ENCODE results near the gene HERC4.
"Not testable (repeated sequence)": the region's sequence is repeated elsewhere in the genome, so short reads cannot be mapped to it uniquely, and the experiment has no call there.

Gene HERC4

DNA sequence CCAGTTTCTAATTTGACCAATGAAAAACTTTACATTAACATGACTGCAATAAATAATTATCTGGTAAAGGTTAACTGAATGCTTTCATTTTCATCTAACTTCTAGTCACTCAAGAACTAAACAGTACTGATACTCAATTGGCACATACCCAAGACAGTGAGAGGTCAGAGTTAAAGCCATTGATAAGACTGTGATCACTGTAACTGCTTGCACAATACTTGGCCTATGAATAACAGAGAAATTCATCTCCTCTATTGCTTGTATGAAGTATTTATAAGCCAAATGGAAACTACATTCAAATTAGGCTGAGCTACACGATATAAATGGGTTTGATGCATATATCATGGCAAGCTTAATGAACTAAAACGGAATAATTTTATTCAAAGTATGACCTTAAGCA is 43.0 kb downstream of the HERC4 start:
- CTCF ChIA-PET: no interaction called here
- POLR2A ChIA-PET: interaction anchor here (0.6 kb wide), 1 partner anchor 35 kb away, joined by 3 read pairs; no protein-coding TSS in a partner anchor
- TF ChIP-seq ELF4 (IDR thresholded peaks at IDR 0.05) (no peak), FOXM1 (IDR thresholded peaks at IDR 0.05; ENCODE audit: borderline replicate concordance) (no peak), FOXA1 (IDR thresholded peaks at IDR 0.05) (no peak)
- no peak for DNase-seq (ENCODE audit: extremely low spot score)

DNA sequence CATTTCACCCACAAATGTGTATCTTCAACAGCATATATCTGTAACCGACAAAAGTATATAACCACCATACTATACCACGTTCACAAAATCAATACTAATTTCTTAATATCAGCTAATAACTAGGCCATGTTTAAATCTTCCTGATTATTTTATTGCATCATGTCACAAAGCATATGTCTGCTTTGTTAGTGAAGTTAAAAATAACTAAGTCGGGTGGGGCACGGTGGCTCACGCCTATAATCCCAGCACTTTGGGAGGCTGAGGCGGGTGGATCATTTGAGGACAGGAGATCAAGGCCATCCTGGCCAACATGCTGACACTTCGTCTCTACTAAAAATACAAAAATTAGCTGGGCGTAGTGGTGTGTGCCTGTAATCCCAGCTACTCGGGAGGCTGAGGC is 47.7 kb downstream of the HERC4 start:
- POLR2A ChIA-PET: no interaction called here
- CTCF ChIA-PET: no interaction called here
- no peak for DNase-seq (ENCODE audit: extremely low spot score)
- TF ChIP-seq LEF1 (IDR thresholded peaks at IDR 0.05; ENCODE audit: borderline replicate concordance): no peak
- TF ChIP-seq HDGF (IDR thresholded peaks at IDR 0.05; ENCODE audit: borderline replicate concordance): no peak
- TF ChIP-seq TARDBP (IDR thresholded peaks at IDR 0.05): no peak
- no peak for TF ChIP-seq FOXA1 (IDR thresholded peaks at IDR 0.05)
- TF ChIP-seq CTBP1 (IDR thresholded peaks at IDR 0.05; ENCODE audit: borderline replicate concordance): no peak
- no peak for TF ChIP-seq L3MBTL2 (conservative IDR thresholded peaks at IDR 0.05)
- TF ChIP-seq SP1 (IDR thresholded peaks at IDR 0.05): no peak
- TF ChIP-seq ELF4 (IDR thresholded peaks at IDR 0.05): no peak
- TF ChIP-seq FOXM1 (IDR thresholded peaks at IDR 0.05; ENCODE audit: borderline replicate concordance): no peak
- TF ChIP-seq ARNT (IDR thresholded peaks at IDR 0.05): no peak
- TF ChIP-seq ZNF384 (IDR thresholded peaks at IDR 0.05): no peak
- TF ChIP-seq SUZ12 (IDR thresholded peaks at IDR 0.05): no peak
- TF ChIP-seq NFRKB (IDR thresholded peaks at IDR 0.05): no peak
- no peak for TF ChIP-seq BHLHE40 (IDR thresholded peaks at IDR 0.05; ENCODE audit: borderline replicate concordance)
- no peak for TF ChIP-seq FOXK2 (IDR thresholded peaks at IDR 0.05)
- TF ChIP-seq, protein P1, sequence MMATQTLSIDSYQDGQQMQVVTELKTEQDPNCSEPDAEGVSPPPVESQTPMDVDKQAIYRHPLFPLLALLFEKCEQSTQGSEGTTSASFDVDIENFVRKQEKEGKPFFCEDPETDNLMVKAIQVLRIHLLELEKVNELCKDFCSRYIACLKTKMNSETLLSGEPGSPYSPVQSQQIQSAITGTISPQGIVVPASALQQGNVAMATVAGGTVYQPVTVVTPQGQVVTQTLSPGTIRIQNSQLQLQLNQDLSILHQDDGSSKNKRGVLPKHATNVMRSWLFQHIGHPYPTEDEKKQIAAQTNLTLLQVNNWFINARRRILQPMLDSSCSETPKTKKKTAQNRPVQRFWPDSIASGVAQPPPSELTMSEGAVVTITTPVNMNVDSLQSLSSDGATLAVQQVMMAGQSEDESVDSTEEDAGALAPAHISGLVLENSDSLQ (IDR thresholded peaks at IDR 0.05): no peak

DNA sequence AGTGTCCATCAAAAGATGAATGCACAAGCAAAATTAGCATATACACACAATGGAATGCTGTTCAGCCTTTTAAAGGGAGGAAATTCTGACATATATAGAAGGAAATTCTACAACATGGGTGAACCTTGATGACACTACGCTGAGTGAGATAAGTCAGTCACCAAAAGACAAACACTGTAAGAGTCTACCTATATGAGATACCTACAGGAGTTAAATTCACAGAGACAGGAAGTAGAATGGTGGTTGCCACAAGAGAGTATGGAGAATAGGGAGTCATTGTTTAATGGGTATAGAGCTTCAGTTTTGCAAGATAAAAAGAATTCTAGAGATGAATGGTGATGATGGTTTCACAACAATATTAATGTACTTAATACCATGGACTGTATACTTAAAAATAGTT is 51.8 kb downstream of the HERC4 start:
- CTCF ChIA-PET: no interaction called here
- TF ChIP-seq CTBP1 (IDR thresholded peaks at IDR 0.05; ENCODE audit: borderline replicate concordance) (no peak), FOXM1 (IDR thresholded peaks at IDR 0.05; ENCODE audit: borderline replicate concordance) (no peak), ZNF384 (IDR thresholded peaks at IDR 0.05) (no peak), ARNT (IDR thresholded peaks at IDR 0.05) (no peak)
- no peak for DNase-seq (ENCODE audit: extremely low spot score)
- POLR2A ChIA-PET: no interaction called here

DNA sequence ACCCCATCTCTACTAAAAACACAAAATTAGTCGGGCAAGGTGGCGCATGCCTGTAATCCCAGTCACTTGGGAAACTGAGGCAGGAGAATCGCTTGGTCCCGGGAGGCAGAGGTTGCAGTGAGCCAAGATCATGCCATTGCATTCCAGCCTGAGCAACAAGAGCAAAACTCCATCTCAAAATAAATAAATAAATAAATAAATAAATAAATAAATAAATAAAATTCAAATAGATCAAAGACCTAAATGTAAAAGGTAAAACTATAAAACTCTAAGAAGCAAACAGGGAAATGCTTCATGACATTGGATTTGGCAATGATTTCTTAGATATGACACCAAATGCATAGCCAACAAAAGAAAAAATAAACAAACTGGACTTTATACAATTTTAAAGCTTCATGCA is 52.8 kb downstream of the HERC4 start:
- DNase-seq (ENCODE audit: extremely low spot score); POLR2A ChIA-PET; CTCF ChIA-PET: not testable (repeated sequence)

DNA sequence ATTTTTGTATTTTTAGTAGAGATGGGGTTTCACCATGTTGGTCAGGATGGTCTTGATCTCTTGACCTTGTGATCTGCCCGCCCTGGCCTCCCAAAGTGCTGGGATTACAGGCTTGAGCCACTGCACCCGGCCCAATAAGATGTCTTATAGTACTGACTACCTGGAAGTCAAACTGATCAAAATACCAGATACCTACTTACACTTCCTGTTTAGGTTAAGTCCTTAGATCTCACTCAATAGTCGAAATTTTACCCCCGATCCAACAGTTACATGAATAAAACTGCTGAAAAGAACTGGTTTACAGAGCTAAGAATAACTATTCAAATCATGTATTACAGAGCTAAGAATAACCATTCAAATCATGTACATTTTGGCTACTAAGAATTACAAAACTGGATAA is 58.6 kb downstream of the HERC4 start:
- CTCF ChIA-PET; POLR2A ChIA-PET; DNase-seq (ENCODE audit: extremely low spot score): not testable (repeated sequence)

DNA sequence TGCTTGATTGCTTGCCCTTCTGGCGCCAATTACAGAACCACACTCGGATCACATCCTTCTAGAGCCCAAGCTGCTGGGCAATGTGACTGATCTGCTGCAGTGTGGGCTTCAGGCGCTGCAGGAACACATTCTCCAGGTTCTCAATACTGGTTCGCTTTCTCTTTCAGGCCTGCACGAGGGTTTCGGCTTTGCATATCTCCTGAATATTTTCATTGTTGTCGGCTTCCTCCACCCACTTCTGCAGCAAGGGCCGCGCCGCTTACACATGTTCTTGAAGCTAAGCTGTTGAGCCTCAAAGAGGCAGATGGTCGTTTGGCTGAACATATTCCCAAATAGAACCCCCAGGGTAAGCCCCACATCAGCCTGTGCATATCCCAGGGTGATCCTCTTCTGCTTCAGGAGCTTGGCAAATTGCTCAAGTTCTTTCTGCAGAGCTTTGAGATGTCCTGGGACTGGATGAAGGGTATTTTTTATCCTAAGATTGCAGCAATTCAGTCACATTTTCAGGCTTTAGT is 64.6 kb downstream of the HERC4 start:
- TF ChIP-seq CTBP1 (IDR thresholded peaks at IDR 0.05; ENCODE audit: borderline replicate concordance): no peak
- CTCF ChIA-PET: no interaction called here
- no peak for DNase-seq (ENCODE audit: extremely low spot score)
- POLR2A ChIA-PET: no interaction called here

DNA sequence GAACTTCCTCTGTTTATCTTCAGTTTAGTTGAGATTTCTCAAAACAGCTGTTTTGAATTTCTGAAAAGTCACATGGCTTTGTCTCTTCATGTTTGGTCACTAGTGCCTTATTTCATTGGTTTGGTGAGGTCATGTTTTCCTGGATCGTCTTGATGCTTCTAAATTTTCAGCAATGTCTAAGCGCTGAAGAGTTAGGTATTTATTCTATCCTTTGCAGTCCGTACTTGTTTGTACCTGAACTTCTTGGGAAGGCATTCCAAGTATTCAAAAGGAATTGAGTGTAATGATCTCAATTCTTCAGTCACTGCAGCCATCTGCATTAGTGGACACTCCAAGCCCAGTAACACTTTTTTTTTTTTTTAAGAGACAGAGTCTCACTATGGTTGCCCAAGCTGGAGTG is 67.7 kb downstream of the HERC4 start:
- no peak for DNase-seq (ENCODE audit: extremely low spot score)
- TF ChIP-seq LEF1 (IDR thresholded peaks at IDR 0.05; ENCODE audit: borderline replicate concordance): no peak
- TF ChIP-seq NFRKB (IDR thresholded peaks at IDR 0.05): no peak
- TF ChIP-seq CTBP1 (IDR thresholded peaks at IDR 0.05; ENCODE audit: borderline replicate concordance): no peak
- no peak for TF ChIP-seq ELF4 (IDR thresholded peaks at IDR 0.05)
- CTCF ChIA-PET: no interaction called here
- POLR2A ChIA-PET: no interaction called here

DNA sequence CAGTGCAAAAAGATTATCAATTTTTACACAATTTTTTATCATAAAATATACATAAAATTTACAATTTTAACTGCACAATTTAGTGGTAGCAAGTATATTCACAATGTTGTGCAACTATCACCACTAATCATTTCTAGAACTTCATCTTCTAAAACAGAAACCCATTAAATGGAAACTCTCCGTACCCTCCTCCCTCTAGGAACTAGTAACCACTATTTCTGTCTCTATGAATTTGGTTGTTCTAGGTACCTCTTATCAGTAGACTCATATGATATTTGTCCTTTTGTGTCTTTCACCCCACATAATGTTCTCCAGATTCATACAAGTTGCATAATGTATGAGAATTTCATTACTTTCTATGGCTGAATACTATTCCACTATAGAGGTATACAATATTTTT is 73.5 kb downstream of the HERC4 start:
- CTCF ChIA-PET: interaction anchor here (0.6 kb wide), 2 partner anchors 82 to 225 kb away, joined by 3 read pairs; no protein-coding TSS in a partner anchor
- TF ChIP-seq BHLHE40 (IDR thresholded peaks at IDR 0.05; ENCODE audit: borderline replicate concordance) (no peak), NFRKB (IDR thresholded peaks at IDR 0.05) (no peak), ELF4 (IDR thresholded peaks at IDR 0.05) (no peak), TARDBP (IDR thresholded peaks at IDR 0.05) (no peak), FOXM1 (IDR thresholded peaks at IDR 0.05; ENCODE audit: borderline replicate concordance) (no peak), HDGF (IDR thresholded peaks at IDR 0.05; ENCODE audit: borderline replicate concordance) (no peak), ARNT (IDR thresholded peaks at IDR 0.05) (no peak), LEF1 (IDR thresholded peaks at IDR 0.05; ENCODE audit: borderline replicate concordance) (no peak), ZNF384 (IDR thresholded peaks at IDR 0.05) (no peak), FOXA1 (IDR thresholded peaks at IDR 0.05) (no peak), L3MBTL2 (conservative IDR thresholded peaks at IDR 0.05) (no peak), SUZ12 (IDR thresholded peaks at IDR 0.05) (no peak), SP1 (IDR thresholded peaks at IDR 0.05) (no peak), FOXK2 (IDR thresholded peaks at IDR 0.05) (no peak), CTBP1 (IDR thresholded peaks at IDR 0.05; ENCODE audit: borderline replicate concordance) (no peak)
- TF ChIP-seq, protein P1 (IDR thresholded peaks at IDR 0.05): no peak
- POLR2A ChIA-PET: no interaction called here
- no peak for DNase-seq (ENCODE audit: extremely low spot score)

All from HEK293T (cell line).